Measurements from ENCODE around the gene SEPTIN11.

The SEPTIN11 gene

GRCh38 chr4:76949276-76950051, at the start of gene SEPTIN11:
SEPTIN11 (plus strand) TSS chr4:76949752; CDS start chr4:76949904, 152 bp downstream.
- DNase-seq: peak; percentile 60

- DNase-seq: no peak
These were observed 47.2 kb upstream of the SEPTIN11 start for GRCh38 chr4:76902233-76902890.

- no peak for DNase-seq
These were observed 44.8 kb upstream of the SEPTIN11 start for GRCh38 chr4:76904646-76905190.

GRCh38 chr4:76905521-76905920, 44.0 kb upstream of the SEPTIN11 start:
- DNase-seq: no peak

- DNase-seq: no peak
These were observed 39.8 kb upstream of the SEPTIN11 start for GRCh38 chr4:76909711-76910110.

GRCh38 chr4:76920715-76921114, 28.8 kb upstream of the SEPTIN11 start:
- DNase-seq: no peak

GRCh38 chr4:76923619-76924357, 25.8 kb upstream of the SEPTIN11 start:
- no peak for DNase-seq

- DNase-seq: no peak
These were observed 22.7 kb upstream of the SEPTIN11 start for GRCh38 chr4:76926841-76927240.

GRCh38 chr4:76930685-76931084, 18.9 kb upstream of the SEPTIN11 start:
- DNase-seq: no peak

- no peak for DNase-seq
These were observed 18.5 kb upstream of the SEPTIN11 start for GRCh38 chr4:76931087-76931486.

GRCh38 chr4:76931576-76932276, 17.8 kb upstream of the SEPTIN11 start:
- no peak for DNase-seq

- no peak for DNase-seq
These were observed 10.4 kb upstream of the SEPTIN11 start for GRCh38 chr4:76939184-76939583.

- no peak for DNase-seq
These were observed 6.4 kb upstream of the SEPTIN11 start for GRCh38 chr4:76943129-76943620.

- no peak for DNase-seq
These were observed 5.8 kb upstream of the SEPTIN11 start for GRCh38 chr4:76943790-76944189.

GRCh38 chr4:76947369-76947768, 2.2 kb upstream of the SEPTIN11 start:
- peak; percentile 16 for DNase-seq

- peak; percentile 43 for DNase-seq
These were observed 893 bp upstream of the SEPTIN11 start for GRCh38 chr4:76948443-76949275.

- peak; percentile 26 for DNase-seq
These were observed 752 bp downstream of the SEPTIN11 start for GRCh38 chr4:76950052-76950955.

GRCh38 chr4:76950956-76951671, 1.6 kb downstream of the SEPTIN11 start:
- DNase-seq: peak; percentile 30

GRCh38 chr4:76951672-76952010, 2.1 kb downstream of the SEPTIN11 start:
- no peak for DNase-seq

GRCh38 chr4:76952071-76952470, 2.5 kb downstream of the SEPTIN11 start:
- no peak for DNase-seq
